K562 (cell line): ENCODE data around the gene GJA10. TPM values are rescaled to one million over a fixed set of nuclear protein-coding genes. Genes with fewer than 3 reads are reported as not detected.

ENCODE experiments used
- ATAC-seq: fragments of 200-7000 bp; cut with Tn5 transposase; 3 replicates; pipeline ENCODE4 v1.9.1; 2020; ENCODE audit warnings: moderate library complexity
- BruUV-seq: library from RNA; stranded (reverse); fragments of 400-500 nt; replicated peaks from 2 replicates; lab custom pipeline; 2021; lab: Mats Ljungman, UMichigan
- CTCF ChIA-PET: fragments of 300-600 bp; formaldehyde crosslinking; extraction: SDS; loops from one replicate; lab custom pipeline; 2021; ENCODE audit warnings: low intra/inter-chr PET ratio; lab: Yijun Ruan, JAX
- POLR2A ChIA-PET: fragments of 300-600, 350-650 bp; sonication (Branson Sonifier 250); formaldehyde crosslinking; extraction: SDS; loops from one replicate; lab custom pipeline; 2021; ENCODE audit warnings: antibody characterized with exemption, inconsistent platforms; lab: Yijun Ruan, JAX
- DNase-seq, 4 experiments: peaks; one replicate each; pipeline versions ENCODE4 v3.0.0 to v3.0.0-alpha.2; 2011 to 2018; ENCODE audit warnings: low spot score in 3 of 4, mixed read lengths in 3 of 4; ENCODE audit errors: extremely low read depth in 1 of 4
- FAIRE-seq: peaks from 2 replicates; lab custom pipeline; 2011; peaks lifted over from hg19 to GRCh38; lab: Jason Lieb, UNC
- H2AFZ ChIP-seq: 2 replicates; pipeline ENCODE4 v1.6.0; 2011; ENCODE audit warnings: low read depth, low read length, control low read depth, inconsistent platforms
- H3K27ac ChIP-seq: fragments of 200-600 bp; 3 replicates; pipeline ENCODE4 v1.8.0; 2011; ENCODE audit warnings: low read depth, mild to moderate bottlenecking, control low read depth, inconsistent platforms, low read length, moderate library complexity, mixed read lengths; ENCODE audit errors: extremely low read depth
- H3K27me3 ChIP-seq, 2 experiments: fragments of 300-600 bp in 1 of 2; 2 replicates in 1 of 2; 3 replicates in 1 of 2; pipeline versions ENCODE4 v1.6.0 to v1.8.0; 2011; ENCODE audit warnings: inconsistent platforms in 2 of 2, low read length in 2 of 2, mild to moderate bottlenecking in 1 of 2, mixed read lengths in 1 of 2, moderate library complexity in 1 of 2; ENCODE audit not compliant: control insufficient read depth in 2 of 2, insufficient read depth in 2 of 2
- H3K36me3 ChIP-seq: fragments of 300-600 bp; 3 replicates; pipeline ENCODE4 v1.8.0; 2011; ENCODE audit warnings: mild to moderate bottlenecking, low read length, inconsistent platforms; ENCODE audit not compliant: control insufficient read depth, insufficient read depth
- H3K4me1 ChIP-seq, 2 experiments: fragments of 200-600 bp in 1 of 2; replicated peaks in 1 of 2; 2 replicates in 1 of 2; 3 replicates in 1 of 2; pipeline versions ENCODE4 v1.5.1 to v1.8.0; 2011; ENCODE audit warnings: inconsistent platforms in 2 of 2, low read length in 2 of 2, mild to moderate bottlenecking in 1 of 2, mixed read lengths in 1 of 2, moderate library complexity in 1 of 2; ENCODE audit not compliant: control insufficient read depth in 2 of 2, insufficient read depth in 2 of 2
- H3K4me2 ChIP-seq: 2 replicates; pipeline ENCODE4 v1.6.1; 2011; ENCODE audit warnings: low read length, control low read depth, inconsistent platforms, mixed read lengths; ENCODE audit not compliant: insufficient read depth
- H3K4me3 ChIP-seq: fragments of 200-600 bp; sonication (generic), shearing (Covaris generic); 2 replicates; pipeline ENCODE4 v1.5.1; 2016; ENCODE audit warnings: control low read depth, inconsistent platforms
- H3K79me2 ChIP-seq: fragments of 200-600 bp; 3 replicates; pipeline ENCODE4 v1.8.0; 2011; ENCODE audit warnings: low read length, inconsistent platforms; ENCODE audit not compliant: control insufficient read depth, insufficient read depth
- H3K9ac ChIP-seq, 2 experiments: 2 replicates each; pipeline versions ENCODE4 v1.6.0 to v1.6.1; 2011; ENCODE audit warnings: low read depth in 2 of 2, low read length in 2 of 2, control low read depth in 1 of 2, inconsistent platforms in 1 of 2, mild to moderate bottlenecking in 1 of 2, mixed read lengths in 1 of 2; ENCODE audit not compliant: insufficient read depth in 1 of 2
- H3K9me1 ChIP-seq: one replicate; pipeline ENCODE4 v1.6.0; 2011; ENCODE audit warnings: inconsistent platforms, mild to moderate bottlenecking, low read length, moderate library complexity; ENCODE audit not compliant: control insufficient read depth, insufficient read depth
- H3K9me3 ChIP-seq: replicated peaks from 2 replicates; pipeline ENCODE4 v1.5.1; 2011; ENCODE audit warnings: low read depth, low read length, inconsistent platforms; ENCODE audit not compliant: control insufficient read depth, insufficient read depth
- H4K20me1 ChIP-seq: replicated peaks from 2 replicates; pipeline ENCODE4 v1.6.1; 2011; ENCODE audit warnings: low read length, inconsistent platforms, mixed read lengths; ENCODE audit not compliant: control insufficient read depth, insufficient read depth
- ARID3A ChIP-seq: IDR thresholded peaks from 2 replicates; pipeline ENCODE4 v1.6.1; 2012; ENCODE audit warnings: low read depth, low read length, improper control_type of control experiment, borderline replicate concordance
- BCOR ChIP-seq: fragments of 450-650 bp; IDR thresholded peaks from 2 replicates; pipeline ENCODE4 v1.6.1; 2016
- BRF1 ChIP-seq: IDR thresholded peaks from 3 replicates; pipeline ENCODE4 v1.6.1; 2011; ENCODE audit warnings: borderline replicate concordance, mild to moderate bottlenecking; ENCODE audit not compliant: insufficient read length; ENCODE audit errors: extremely low read depth
- MAFK ChIP-seq: IDR thresholded peaks from 2 replicates; pipeline ENCODE4 v1.6.1; 2011; ENCODE audit warnings: low read length, improper control_type of control experiment
- NEUROD1 ChIP-seq: fragments of 150-350 bp; IDR thresholded peaks from 2 replicates; pipeline ENCODE4 v1.6.1; 2014; ENCODE audit warnings: borderline replicate concordance, low read length, low read depth; ENCODE audit not compliant: partially characterized antibody
- PCBP1 ChIP-seq: fragments of 200-400 bp; formaldehyde crosslinking; IDR thresholded peaks from 2 replicates; pipeline ENCODE4 v1.6.1; 2018; ENCODE audit warnings: mild to moderate bottlenecking, low read depth, low read length; ENCODE audit not compliant: poor library complexity, severe bottlenecking
- POU5F1 ChIP-seq: fragments of 150-350 bp; IDR thresholded peaks from 2 replicates; pipeline ENCODE4 v1.6.1; 2014; ENCODE audit warnings: borderline replicate concordance, low read length, low read depth, mild to moderate bottlenecking; ENCODE audit not compliant: partially characterized antibody
- U2AF1 ChIP-seq: fragments of 200-400 bp; formaldehyde crosslinking; optimal IDR thresholded peaks from 2 replicates; pipeline ENCODE3; 2017; ENCODE audit warnings: mild to moderate bottlenecking, low read depth, low read length, moderate library complexity
- U2AF2 ChIP-seq: fragments of 200-400 bp; formaldehyde crosslinking; optimal IDR thresholded peaks from 2 replicates; pipeline ENCODE3; 2017; ENCODE audit warnings: low read depth, mild to moderate bottlenecking, low read length
- XRCC4 ChIP-seq: IDR thresholded peaks from one replicate; pipeline ENCODE4 v1.6.1; 2011; ENCODE audit not compliant: insufficient read depth, insufficient read length; ENCODE audit errors: extremely low read depth
- ZNF395 ChIP-seq: fragments of 200-800 bp; sonication (Bioruptor generic); IDR thresholded peaks from 2 replicates; pipeline ENCODE4 v1.6.1; 2017; ENCODE audit warnings: missing genetic modification characterization, missing compliant biosample characterization
- ZNF584 ChIP-seq: fragments of 200-800 bp; sonication (Bioruptor generic); IDR thresholded peaks from 2 replicates; pipeline ENCODE4 v1.6.1; 2016; ENCODE audit warnings: low read depth, mild to moderate bottlenecking, missing genetic modification characterization, missing compliant biosample characterization
- WGBS: fragments of 100-300 bp; shearing (Covaris generic); methylation state at CpG from one replicate; pipeline ENCODE4 v1.1.6; 2016; ENCODE audit warnings: low coverage, mixed read lengths; ENCODE audit not compliant: insufficient coverage; ENCODE audit errors: missing lambda C conversion rate; 5-methylcytosine and 5-hydroxymethylcytosine counted together
- in situ Hi-C: fragments of 300-500 bp; cut with MboI; formaldehyde crosslinking; loops from 4 replicates; pipeline ENCODE4 v1.15.0; 2018; ENCODE audit warnings: inconsistent platforms, mixed read lengths
- intact Hi-C: fragments of 100-400 bp; cut with micrococcal nuclease; formaldehyde crosslinking; loops from 2 replicates; pipeline ENCODE4 v1.14.2; 2022
- polyA plus RNA-seq, 8 experiments: library from polyadenylated mRNA; depleted of rRNA in 4 of 8; stranded (reverse) in 5 of 8; unstranded in 3 of 8; fragments of >200 nt; fragmentation: Nextera tagmentation in 2 of 8; fragmentation: Illumina TruSeq in 1 of 8; extraction: Ambion mirVana in 2 of 8; extraction: Trizol in 1 of 8; gene quantifications; 2 replicates each; pipeline versions ENCODE4 v1.2.1 to v1.2.3, GENCODE V29; 2011 to 2014; ENCODE audit warnings: inconsistent platforms in 1 of 8, missing spikeins in 1 of 8
- total RNA-seq, 7 experiments: library from RNA; depleted of rRNA in 6 of 7; stranded (reverse); fragments of >200 nt in 6 of 7; fragmentation: Illumina TruSeq in 2 of 7; extraction: Trizol in 2 of 7; gene quantifications; 2 replicates each; pipeline versions ENCODE4 v1.2.1 to v1.2.3, GENCODE V29; 2011 to 2021; ENCODE audit warnings: low replicate concordance in 1 of 7
- TF ChIP-seq, protein P1 (sequence below): fragments of 450-650 bp; formaldehyde crosslinking; IDR thresholded peaks from 2 replicates; pipeline ENCODE4 v1.4.0; 2022; ENCODE audit warnings: missing genetic modification characterization

Gene GJA10
- total and polyA plus RNA-seq, 9 of the 15 experiments (the other 6 are each of a cell fraction or from before 2014, with no cell fraction given) = not detected

- Histone ChIP-seq H3K9me1 (no peaks in the 10 kb centered on the region), H3K27me3 (peaks cover 0 to 11% of the 10 kb centered on the region in 2 experiments; a peak in 1 of 5 replicates), H3K36me3 (no peaks in the 10 kb centered on the region), H3K4me3 (no peak overlapping the region), H4K20me1 (no peaks in the 10 kb centered on the region), H2AFZ (no peak overlapping the region), H3K4me2 (no peak overlapping the region), H3K27ac (no peak overlapping the region), H3K9ac (no peak overlapping the region), H3K79me2 (no peaks in the 10 kb centered on the region), H3K4me1 (no peaks in the 10 kb centered on the region), H3K9me3 (no peaks in the 10 kb centered on the region; the same call in 1 of the 2 replicates)
- in situ Hi-C loops (no loop called here), intact Hi-C loops (loop anchor here (2.0 to 10.0 kb wide), 3 partner anchors 243 to 455 kb away; no protein-coding TSS in a partner anchor)
- TF ChIP-seq, protein P1, sequence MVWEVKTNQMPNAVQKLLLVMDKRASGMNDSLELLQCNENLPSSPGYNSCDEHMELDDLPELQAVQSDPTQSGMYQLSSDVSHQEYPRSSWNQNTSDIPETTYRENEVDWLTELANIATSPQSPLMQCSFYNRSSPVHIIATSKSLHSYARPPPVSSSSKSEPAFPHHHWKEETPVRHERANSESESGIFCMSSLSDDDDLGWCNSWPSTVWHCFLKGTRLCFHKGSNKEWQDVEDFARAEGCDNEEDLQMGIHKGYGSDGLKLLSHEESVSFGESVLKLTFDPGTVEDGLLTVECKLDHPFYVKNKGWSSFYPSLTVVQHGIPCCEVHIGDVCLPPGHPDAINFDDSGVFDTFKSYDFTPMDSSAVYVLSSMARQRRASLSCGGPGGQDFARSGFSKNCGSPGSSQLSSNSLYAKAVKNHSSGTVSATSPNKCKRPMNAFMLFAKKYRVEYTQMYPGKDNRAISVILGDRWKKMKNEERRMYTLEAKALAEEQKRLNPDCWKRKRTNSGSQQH = no peak
- TF ChIP-seq ZNF395 (CRISPR knock-in tag) (no peak), MAFK (no peak), U2AF2 (no peak), ARID3A (no peak), PCBP1 (no peak), NEUROD1 (no peak), BRF1 (no peak), POU5F1 (no peak), XRCC4 (no peak), BCOR (no peak), U2AF1 (no peak), ZNF584 (no peak)
- BruUV-seq = no TSS peak
- CTCF ChIA-PET = interaction anchor here (1.1 to 2.1 kb wide), 2 partner anchors 238 to 451 kb away, joined by 3 to 10 read pairs; no protein-coding TSS in a partner anchor
- POLR2A ChIA-PET = interaction anchor here (0.8 to 1.7 kb wide), 3 partner anchors 28 to 560 kb away, joined by 3 read pairs; no protein-coding TSS in a partner anchor
- FAIRE-seq (no peak), ATAC-seq (no peak), DNase-seq (no peak)
- whole genome bisulfite sequencing = 21% methylated on average over 6 of the region's 6 CpGs
Observed at GRCh38 chr6:89941763-89942497, 47.7 kb downstream of the GJA10 start.
